ENCODE results near the gene METTL24.

The METTL24 gene

DNA sequence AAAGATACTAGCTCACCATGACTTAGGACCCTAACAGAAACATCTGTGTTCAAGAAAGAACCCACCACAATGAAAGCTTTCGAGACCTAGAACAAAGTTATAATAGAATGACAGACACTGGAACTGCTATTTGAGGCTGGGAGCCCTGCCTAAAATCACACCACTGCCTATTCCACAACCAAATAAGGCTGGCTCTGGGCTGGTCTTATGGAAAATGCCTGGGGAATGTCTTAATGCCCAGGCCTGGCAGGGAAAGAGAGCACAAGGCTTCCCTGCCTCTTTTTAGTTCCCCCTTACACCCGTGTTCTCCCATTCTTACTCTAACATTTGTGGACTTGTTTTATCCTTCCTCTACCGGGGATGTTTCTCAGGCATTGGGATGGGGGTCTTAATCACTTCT lies 5.6 kb upstream of the METTL24 start:
- no peak overlapping the region for H3K27ac ChIP-seq
- TF ChIP-seq ZFX (IDR thresholded peaks at IDR 0.05; ENCODE audit: borderline replicate concordance) = no peak
- TF ChIP-seq, protein P1, sequence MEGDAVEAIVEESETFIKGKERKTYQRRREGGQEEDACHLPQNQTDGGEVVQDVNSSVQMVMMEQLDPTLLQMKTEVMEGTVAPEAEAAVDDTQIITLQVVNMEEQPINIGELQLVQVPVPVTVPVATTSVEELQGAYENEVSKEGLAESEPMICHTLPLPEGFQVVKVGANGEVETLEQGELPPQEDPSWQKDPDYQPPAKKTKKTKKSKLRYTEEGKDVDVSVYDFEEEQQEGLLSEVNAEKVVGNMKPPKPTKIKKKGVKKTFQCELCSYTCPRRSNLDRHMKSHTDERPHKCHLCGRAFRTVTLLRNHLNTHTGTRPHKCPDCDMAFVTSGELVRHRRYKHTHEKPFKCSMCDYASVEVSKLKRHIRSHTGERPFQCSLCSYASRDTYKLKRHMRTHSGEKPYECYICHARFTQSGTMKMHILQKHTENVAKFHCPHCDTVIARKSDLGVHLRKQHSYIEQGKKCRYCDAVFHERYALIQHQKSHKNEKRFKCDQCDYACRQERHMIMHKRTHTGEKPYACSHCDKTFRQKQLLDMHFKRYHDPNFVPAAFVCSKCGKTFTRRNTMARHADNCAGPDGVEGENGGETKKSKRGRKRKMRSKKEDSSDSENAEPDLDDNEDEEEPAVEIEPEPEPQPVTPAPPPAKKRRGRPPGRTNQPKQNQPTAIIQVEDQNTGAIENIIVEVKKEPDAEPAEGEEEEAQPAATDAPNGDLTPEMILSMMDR (IDR thresholded peaks at IDR 0.05) = no peak

DNA sequence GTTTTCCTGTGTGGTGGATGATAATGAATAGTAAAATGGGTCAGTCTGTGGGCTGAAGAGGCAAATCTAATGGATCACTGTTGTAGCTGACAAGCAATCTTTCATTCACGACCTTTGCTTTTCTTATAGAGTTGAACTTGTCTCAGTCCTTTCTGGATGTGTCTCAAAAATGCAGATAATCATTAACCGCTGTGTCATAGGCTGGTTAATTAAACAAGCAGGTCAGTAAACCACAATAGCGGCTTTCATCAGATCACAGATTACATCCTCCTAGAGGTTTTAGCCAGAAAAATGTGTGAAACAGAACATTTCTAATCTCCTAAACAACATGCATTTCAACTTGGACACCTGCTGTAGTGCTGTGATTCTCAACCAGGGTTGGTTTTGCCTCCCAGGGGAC lies 2.5 kb upstream of the METTL24 start:
- TF ChIP-seq, protein P1 (IDR thresholded peaks at IDR 0.05) = no peak
- no peak for TF ChIP-seq ZFX (IDR thresholded peaks at IDR 0.05; ENCODE audit: borderline replicate concordance)
- H3K27ac ChIP-seq = peak overlapping the region; percentile 65

DNA sequence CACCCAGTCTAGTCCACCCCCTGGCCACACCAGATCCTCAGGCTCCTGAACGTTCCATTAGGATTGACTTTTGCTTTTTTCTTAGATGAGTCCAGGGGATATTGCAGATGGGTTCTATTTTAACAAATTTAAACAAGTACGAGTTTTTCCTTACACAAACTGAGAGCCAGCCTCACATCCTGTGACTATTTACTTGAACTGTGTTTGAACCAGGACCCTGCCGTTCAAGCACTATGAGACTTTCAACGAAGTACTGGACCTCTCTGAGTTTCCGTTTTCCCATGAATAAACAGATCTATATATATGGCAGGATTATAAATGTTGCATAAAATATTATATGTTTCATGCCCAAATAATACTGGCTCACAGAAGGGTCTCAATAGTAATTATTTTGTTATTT lies 1.4 kb upstream of the METTL24 start:
- H3K27ac ChIP-seq = no peak overlapping the region
- TF ChIP-seq ZFX (IDR thresholded peaks at IDR 0.05; ENCODE audit: borderline replicate concordance) = no peak
- TF ChIP-seq, protein P1 (IDR thresholded peaks at IDR 0.05) = no peak

GRCh38 chr6:110358553-110359160 lies 508 bp upstream of the METTL24 start:
- no peak overlapping the region for H3K27ac ChIP-seq
- TF ChIP-seq ZFX (IDR thresholded peaks at IDR 0.05; ENCODE audit: borderline replicate concordance) = no peak
- TF ChIP-seq, protein P1 (IDR thresholded peaks at IDR 0.05) = no peak

DNA sequence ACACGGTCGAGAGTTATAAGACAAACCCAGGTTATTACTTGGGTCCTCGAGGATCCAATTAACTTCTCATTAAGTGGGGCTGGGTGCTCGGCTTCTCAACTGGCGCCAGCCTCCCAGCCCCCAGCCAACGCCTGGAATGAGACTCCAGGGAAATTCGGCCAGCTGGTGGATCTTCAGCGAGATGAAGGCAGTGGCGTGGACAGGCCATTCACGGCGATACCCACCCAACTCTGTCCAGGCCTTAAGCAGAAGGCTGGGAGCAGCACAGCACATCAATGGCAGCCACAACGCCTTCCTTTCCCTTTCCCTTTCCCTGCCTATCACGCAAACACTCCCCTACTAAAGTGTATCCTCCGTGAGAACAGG lies 868 bp downstream of the METTL24 start:
- H3K27ac ChIP-seq = no peak overlapping the region
- TF ChIP-seq, protein P1 (IDR thresholded peaks at IDR 0.05) = no peak
- TF ChIP-seq ZFX (IDR thresholded peaks at IDR 0.05; ENCODE audit: borderline replicate concordance) = no peak

DNA sequence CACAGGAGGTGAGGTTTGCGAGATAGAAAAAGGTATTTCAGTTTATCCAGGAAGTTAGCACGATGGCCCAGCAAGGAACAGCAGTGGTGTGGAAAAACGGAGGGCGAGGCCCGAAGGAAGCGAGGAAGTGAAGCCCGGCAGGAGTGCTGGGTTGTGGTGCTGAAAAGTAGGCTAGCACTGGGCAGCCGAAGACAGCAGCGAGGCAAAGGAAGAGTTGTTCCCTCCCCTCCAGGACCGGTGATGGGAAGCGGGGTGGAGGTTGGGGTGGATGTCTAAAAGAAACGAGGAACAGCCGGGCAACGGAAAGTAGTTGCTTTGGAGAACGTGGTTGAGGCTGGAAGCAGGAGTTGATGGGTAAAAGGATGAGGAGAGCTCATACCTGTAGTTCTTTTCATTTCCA lies 1.4 kb downstream of the METTL24 start:
- TF ChIP-seq ZFX (IDR thresholded peaks at IDR 0.05; ENCODE audit: borderline replicate concordance) = no peak
- TF ChIP-seq, protein P1 (IDR thresholded peaks at IDR 0.05) = no peak
- no peak overlapping the region for H3K27ac ChIP-seq

- TF ChIP-seq ZFX (IDR thresholded peaks at IDR 0.05; ENCODE audit: borderline replicate concordance) = no peak
- TF ChIP-seq, protein P1 (IDR thresholded peaks at IDR 0.05) = no peak
- H3K27ac ChIP-seq = no peak overlapping the region
These were observed 2.4 kb downstream of the METTL24 start for GRCh38 chr6:110355727-110356126.
